Measurements from ENCODE around the gene TNRC18.
A peak's percentile ranks its signal among the peaks of the same experiment; 100 is the strongest.

The TNRC18 gene

DNA sequence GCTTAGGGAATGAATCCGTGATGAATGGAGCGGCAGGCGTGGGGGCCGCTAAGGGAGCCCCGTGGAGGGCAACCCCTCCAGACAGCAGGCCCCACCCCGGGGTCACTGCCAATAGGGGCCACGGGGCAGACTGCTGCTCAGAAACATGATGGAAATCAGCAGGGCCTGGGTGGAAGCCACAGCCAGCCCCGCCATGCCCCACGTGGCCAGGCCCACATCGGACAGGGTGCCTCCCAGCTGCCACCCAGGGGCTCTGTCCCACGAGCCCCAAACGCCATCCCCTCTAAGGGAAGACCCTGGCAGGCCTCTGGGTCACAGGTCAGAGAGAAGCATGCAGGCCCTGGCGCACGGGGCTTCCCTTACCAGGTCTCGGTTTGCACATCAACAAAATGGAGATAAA is 28.4 kb downstream of the TNRC18 start:
- H3K27ac ChIP-seq (ENCODE audit: low read length), result peak overlapping the region; percentile 3; the same call in 1 of the 2 replicates
- H3K4me2 ChIP-seq (ENCODE audit: insufficient read depth, low read length), result peak overlapping the region; percentile 86
- H3K9me3 ChIP-seq (ENCODE audit: insufficient read depth, low read length, severe bottlenecking), result no peaks in the 10 kb centered on the region
- H3K27me3 ChIP-seq (ENCODE audit: insufficient read depth, low read length, poor library complexity), result no peaks in the 10 kb centered on the region
- TF ChIP-seq EZH2 (IDR thresholded peaks at IDR 0.05; ENCODE audit: borderline replicate concordance, low read depth, low read length, severe bottlenecking), result no peak
- TF ChIP-seq, protein P1, sequence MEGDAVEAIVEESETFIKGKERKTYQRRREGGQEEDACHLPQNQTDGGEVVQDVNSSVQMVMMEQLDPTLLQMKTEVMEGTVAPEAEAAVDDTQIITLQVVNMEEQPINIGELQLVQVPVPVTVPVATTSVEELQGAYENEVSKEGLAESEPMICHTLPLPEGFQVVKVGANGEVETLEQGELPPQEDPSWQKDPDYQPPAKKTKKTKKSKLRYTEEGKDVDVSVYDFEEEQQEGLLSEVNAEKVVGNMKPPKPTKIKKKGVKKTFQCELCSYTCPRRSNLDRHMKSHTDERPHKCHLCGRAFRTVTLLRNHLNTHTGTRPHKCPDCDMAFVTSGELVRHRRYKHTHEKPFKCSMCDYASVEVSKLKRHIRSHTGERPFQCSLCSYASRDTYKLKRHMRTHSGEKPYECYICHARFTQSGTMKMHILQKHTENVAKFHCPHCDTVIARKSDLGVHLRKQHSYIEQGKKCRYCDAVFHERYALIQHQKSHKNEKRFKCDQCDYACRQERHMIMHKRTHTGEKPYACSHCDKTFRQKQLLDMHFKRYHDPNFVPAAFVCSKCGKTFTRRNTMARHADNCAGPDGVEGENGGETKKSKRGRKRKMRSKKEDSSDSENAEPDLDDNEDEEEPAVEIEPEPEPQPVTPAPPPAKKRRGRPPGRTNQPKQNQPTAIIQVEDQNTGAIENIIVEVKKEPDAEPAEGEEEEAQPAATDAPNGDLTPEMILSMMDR (IDR thresholded peaks at IDR 0.05; ENCODE audit: borderline replicate concordance, extremely low read depth, low read length, poor library complexity, severe bottlenecking), result no peak
- peaks cover 61% of the 10 kb centered on the region for H3K79me2 ChIP-seq (ENCODE audit: insufficient read depth, low read length)
- H4K20me1 ChIP-seq (ENCODE audit: insufficient read depth, low read length), result peaks cover 26% of the 10 kb centered on the region
- DNase-seq (no peak), ATAC-seq (ENCODE audit: insufficient read depth, low read depth) (no peak)
- peaks cover 25% of the 10 kb centered on the region for H3K4me1 ChIP-seq (ENCODE audit: insufficient read depth, low read length)
- peak overlapping the region in 1 of 2 experiments; percentile 9; a peak in 1 of 4 replicates for H3K4me3 ChIP-seq (ENCODE audit: low read depth in 1 of 2, low read length in 2 of 2)
- no peak overlapping the region for H2AFZ ChIP-seq (ENCODE audit: low read depth, low read length)
- peaks cover 45% of the 10 kb centered on the region for H3K36me3 ChIP-seq (ENCODE audit: insufficient read depth, low read length)
- peak overlapping the region; percentile 17 for H3K9ac ChIP-seq (ENCODE audit: low read depth, low read length)

DNA sequence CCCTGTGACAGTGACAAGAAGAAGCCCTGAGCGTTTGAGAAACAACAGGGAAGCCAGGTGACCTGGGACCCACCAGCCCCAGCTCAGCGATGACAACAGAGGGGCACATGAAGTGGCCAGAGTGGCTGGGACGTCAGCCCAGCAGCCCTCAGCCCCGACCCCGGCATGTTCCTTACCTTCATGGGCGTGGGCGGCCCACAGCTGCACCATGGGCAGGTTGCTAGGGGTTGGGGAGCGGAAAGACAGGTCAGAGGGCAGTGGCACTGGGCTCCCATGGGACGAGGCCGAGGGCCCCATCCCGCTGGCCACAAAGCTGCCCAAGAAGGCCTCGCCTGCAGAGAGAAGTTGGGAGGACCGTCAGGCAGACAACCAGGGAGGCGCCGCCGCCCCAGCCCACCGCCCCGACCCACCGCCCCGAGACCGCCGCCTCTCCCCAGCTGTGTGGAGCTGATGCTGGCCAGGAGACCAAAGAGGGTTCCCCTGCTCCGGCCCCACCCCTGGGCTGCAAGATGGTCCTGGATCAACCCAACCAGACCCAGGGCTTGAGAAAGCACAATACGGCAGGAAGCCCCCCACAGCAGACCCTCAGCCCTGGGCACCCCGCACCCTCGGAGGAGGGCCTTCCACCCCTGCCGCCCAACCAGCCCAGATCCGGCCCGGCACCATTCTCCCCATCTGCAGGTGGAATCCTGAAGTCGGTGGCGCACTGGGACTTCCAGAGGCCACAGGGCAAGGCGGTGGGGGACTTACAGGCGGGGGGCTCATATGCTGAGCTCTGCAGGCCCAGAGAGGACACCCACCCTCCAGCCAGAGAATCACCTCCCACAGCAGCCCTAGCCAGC is 29.1 kb downstream of the TNRC18 start:
- TF ChIP-seq, protein P1 (IDR thresholded peaks at IDR 0.05; ENCODE audit: borderline replicate concordance, extremely low read depth, low read length, poor library complexity, severe bottlenecking), result no peak
- no peak for TF ChIP-seq EZH2 (IDR thresholded peaks at IDR 0.05; ENCODE audit: borderline replicate concordance, low read depth, low read length, severe bottlenecking)
- ATAC-seq (ENCODE audit: insufficient read depth, low read depth), result no peak

DNA sequence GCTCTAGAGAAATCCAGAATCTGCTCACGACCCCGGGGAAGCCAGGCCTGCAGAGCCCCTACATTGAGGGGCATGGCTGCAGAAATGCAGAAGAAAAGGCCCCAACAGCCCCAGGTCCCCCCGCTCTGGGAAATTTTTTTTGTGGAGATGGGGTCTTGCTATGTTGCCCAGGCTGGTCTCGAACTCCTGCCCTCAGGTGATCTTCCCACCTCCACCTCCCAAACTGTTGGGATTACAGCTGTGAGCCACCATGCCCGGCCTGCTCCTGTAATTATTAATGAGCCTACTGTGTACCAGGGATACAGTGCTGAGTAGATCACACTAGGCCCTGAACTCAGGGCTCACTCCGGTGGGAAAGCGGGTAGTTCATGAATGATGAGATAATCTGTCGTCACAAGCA is 29.9 kb downstream of the TNRC18 start:
- ATAC-seq (ENCODE audit: insufficient read depth, low read depth), result no peak
- peaks cover 26% of the 10 kb centered on the region for H4K20me1 ChIP-seq (ENCODE audit: insufficient read depth, low read length)
- no peaks in the 10 kb centered on the region for H3K9me3 ChIP-seq (ENCODE audit: insufficient read depth, low read length, severe bottlenecking)
- H3K36me3 ChIP-seq (ENCODE audit: insufficient read depth, low read length), result peaks cover 58% of the 10 kb centered on the region
- H2AFZ ChIP-seq (ENCODE audit: low read depth, low read length), result no peak overlapping the region
- H3K4me2 ChIP-seq (ENCODE audit: insufficient read depth, low read length), result no peak overlapping the region
- H3K4me1 ChIP-seq (ENCODE audit: insufficient read depth, low read length), result peaks cover 25% of the 10 kb centered on the region
- DNase-seq, result no peak
- TF ChIP-seq EZH2 (IDR thresholded peaks at IDR 0.05; ENCODE audit: borderline replicate concordance, low read depth, low read length, severe bottlenecking), result no peak
- TF ChIP-seq, protein P1 (IDR thresholded peaks at IDR 0.05; ENCODE audit: borderline replicate concordance, extremely low read depth, low read length, poor library complexity, severe bottlenecking), result no peak
- no peak overlapping the region for H3K9ac ChIP-seq (ENCODE audit: low read depth, low read length)
- no peak overlapping the region for H3K27ac ChIP-seq (ENCODE audit: low read length)
- H3K4me3 ChIP-seq (ENCODE audit: low read depth in 1 of 2, low read length in 2 of 2), result no peak overlapping the region
- no peaks in the 10 kb centered on the region for H3K27me3 ChIP-seq (ENCODE audit: insufficient read depth, low read length, poor library complexity)
- H3K79me2 ChIP-seq (ENCODE audit: insufficient read depth, low read length), result peaks cover 65% of the 10 kb centered on the region

More for the DNA sequence above, 29.1 kb downstream of the TNRC18 start:
- Histone ChIP-seq H3K9ac (ENCODE audit: low read depth, low read length) (peak overlapping the region; percentile 17; the same call in 1 of the 2 replicates), H3K27ac (ENCODE audit: low read length) (peak overlapping the region; percentile 3; the same call in 1 of the 2 replicates), H3K9me3 (ENCODE audit: insufficient read depth, low read length, severe bottlenecking) (no peaks in the 10 kb centered on the region), H3K4me2 (ENCODE audit: insufficient read depth, low read length) (peak overlapping the region; percentile 86; the same call in 1 of the 2 replicates), H3K4me3 (ENCODE audit: low read depth in 1 of 2, low read length in 2 of 2) (no peak overlapping the region), H3K36me3 (ENCODE audit: insufficient read depth, low read length) (peaks cover 53% of the 10 kb centered on the region), H2AFZ (ENCODE audit: low read depth, low read length) (no peak overlapping the region), H3K4me1 (ENCODE audit: insufficient read depth, low read length) (peaks cover 25% of the 10 kb centered on the region), H3K27me3 (ENCODE audit: insufficient read depth, low read length, poor library complexity) (no peaks in the 10 kb centered on the region), H4K20me1 (ENCODE audit: insufficient read depth, low read length) (peaks cover 26% of the 10 kb centered on the region), H3K79me2 (ENCODE audit: insufficient read depth, low read length) (peaks cover 64% of the 10 kb centered on the region)
- DNase-seq, result no peak

Data from DND-41 (cell line).